Stimulated activated effector memory CD8-positive, alpha-beta T cell treated with anti-CD3 and anti-CD28 coated beads, Interleukin-12 subunit alpha, Interleukin-12 subunit beta, amount 100 ng/mL, for 72 hours (primary cell): Measurements from ENCODE around the gene CBLN3.

Experiments used
- ATAC-seq: fragments of 150-1000 bp; cut with Tn5 transposase; 2 replicates; pipeline ENCODE4 v1.10.0; 2021
- DNase-seq, 2 donors: peaks; one replicate each; pipeline ENCODE4 v3.0.0; 2021 to 2022; ENCODE audit warnings: low spot score in 2 of 2
- H3K27ac Mint-ChIP-seq: one replicate; pipeline ENCODE4 v1.8.0; 2022; ENCODE audit warnings: mild to moderate bottlenecking, mixed read lengths
- H3K36me3 Mint-ChIP-seq: one replicate; pipeline ENCODE4 v1.8.0; 2022; ENCODE audit warnings: mild to moderate bottlenecking, mixed read lengths
- H3K4me1 Mint-ChIP-seq: one replicate; pipeline ENCODE4 v1.8.0; 2022; ENCODE audit warnings: mixed read lengths
- H3K4me3 Mint-ChIP-seq: one replicate; pipeline ENCODE4 v1.8.0; 2022; ENCODE audit warnings: mild to moderate bottlenecking, mixed read lengths
- H3K9me3 Mint-ChIP-seq: one replicate; pipeline ENCODE4 v1.8.0; 2022; ENCODE audit warnings: mixed read lengths

Gene CBLN3

DNA sequence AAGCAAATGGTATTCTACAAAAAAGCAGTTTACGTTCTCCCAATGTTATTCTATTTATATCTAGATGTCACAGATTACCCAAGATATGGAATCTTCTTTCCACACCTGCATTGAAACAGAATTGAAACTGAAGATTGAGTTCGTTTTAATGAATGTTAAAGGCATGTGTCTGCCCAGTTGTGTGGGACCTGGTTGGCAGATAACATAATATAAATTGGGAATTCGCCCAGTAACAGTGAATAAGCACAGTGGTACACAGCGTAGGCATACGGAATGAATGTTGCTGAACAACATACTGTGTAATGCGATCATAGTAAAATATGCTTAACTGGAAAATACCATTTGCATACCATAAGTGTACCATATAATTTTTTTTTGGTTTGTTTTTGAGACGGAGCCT is 4.6 kb upstream of the CBLN3 start:
- DNase-seq (no peak), ATAC-seq (no peak)
- Mint-ChIP-seq H3K27ac (no peak overlapping the region), H3K36me3 (peaks cover 96% of the 10 kb centered on the region), H3K4me1 (peaks cover 72% of the 10 kb centered on the region), H3K4me3 (no peak overlapping the region), H3K9me3 (no peaks in the 10 kb centered on the region)

DNA sequence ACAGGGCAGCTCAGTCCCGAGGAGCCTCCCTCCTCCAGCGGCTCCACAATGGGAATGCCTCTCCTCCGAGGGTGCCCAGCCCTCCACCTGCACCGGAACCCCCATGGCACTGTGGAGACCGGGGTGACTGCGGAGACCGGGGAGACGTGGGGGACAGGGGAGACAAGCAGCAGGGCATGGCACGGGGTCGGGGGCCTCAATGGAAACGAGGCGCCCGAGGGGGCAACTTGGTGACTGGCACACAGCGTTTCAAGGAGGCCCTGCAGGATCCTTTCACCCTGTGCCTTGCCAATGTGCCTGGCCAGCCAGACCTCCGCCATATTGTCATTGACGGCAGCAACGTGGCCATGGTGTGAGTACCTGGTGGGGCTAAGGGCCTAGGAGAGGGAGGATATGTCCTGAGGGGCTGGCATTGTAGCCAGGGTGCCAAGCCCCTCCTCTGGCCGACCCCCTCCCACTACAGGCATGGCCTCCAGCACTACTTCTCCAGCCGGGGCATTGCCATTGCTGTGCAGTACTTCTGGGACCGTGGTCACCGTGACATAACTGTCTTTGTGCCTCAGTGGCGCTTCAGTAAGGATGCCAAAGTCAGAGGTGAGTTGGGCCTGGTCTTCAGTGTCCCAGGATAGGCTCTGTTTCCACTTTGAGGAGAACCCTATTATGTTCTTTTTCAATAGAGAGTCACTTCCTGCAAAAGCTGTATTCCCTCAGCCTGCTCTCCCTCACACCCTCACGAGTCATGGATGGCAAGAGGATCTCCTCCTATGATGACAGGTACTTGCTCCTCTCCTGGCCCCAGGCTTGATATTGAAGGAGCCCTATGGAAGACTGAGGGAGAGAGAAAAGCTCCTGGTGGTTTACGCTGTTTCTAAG is 3.0 kb upstream of the CBLN3 start:
- peak overlapping the region; percentile 88 for H3K4me3 Mint-ChIP-seq

DNA sequence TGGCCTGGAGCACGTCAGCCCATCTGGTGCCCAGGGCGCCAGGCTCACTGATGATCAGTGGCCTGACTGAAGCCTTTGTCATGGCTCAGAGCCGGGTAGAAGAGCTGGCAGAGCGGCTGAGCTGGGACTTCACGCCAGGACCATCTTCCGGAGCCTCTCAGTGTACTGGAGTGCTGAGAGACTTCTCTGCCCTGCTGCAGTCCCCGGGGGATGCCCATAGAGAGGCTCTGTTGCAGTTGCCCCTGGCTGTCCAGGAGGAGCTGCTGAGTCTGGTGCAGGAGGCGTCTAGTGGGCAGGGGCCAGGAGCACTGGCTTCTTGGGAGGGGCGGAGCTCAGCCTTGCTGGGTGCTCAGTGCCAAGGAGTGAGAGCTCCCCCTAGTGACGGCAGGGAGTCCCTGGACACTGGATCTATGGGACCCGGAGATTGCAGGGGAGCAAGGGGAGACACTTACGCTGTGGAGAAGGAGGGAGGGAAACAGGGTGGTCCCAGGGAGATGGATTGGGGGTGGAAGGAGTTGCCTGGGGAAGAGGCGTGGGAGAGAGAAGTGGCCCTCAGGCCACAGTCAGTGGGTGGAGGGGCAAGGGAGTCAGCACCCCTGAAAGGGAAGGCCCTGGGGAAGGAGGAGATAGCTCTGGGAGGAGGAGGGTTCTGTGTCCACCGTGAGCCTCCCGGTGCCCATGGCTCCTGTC is 2.2 kb upstream of the CBLN3 start:
- peak overlapping the region; percentile 88 for H3K4me3 Mint-ChIP-seq
- ATAC-seq (peak; percentile 70), DNase-seq (peak; percentile 88 to 94)
- H3K27ac Mint-ChIP-seq = peak overlapping the region; percentile 98
- no peaks in the 10 kb centered on the region for H3K9me3 Mint-ChIP-seq
- H3K4me1 Mint-ChIP-seq = peaks cover 59% of the 10 kb centered on the region
- H3K36me3 Mint-ChIP-seq = peaks cover 73% of the 10 kb centered on the region

More for the DNA sequence above, 3.0 kb upstream of the CBLN3 start:
- H3K27ac Mint-ChIP-seq = peak overlapping the region; percentile 98
- ATAC-seq (no peak), DNase-seq (peak in 1 of 2 donors; percentile 45)
- H3K36me3 Mint-ChIP-seq = peaks cover 80% of the 10 kb centered on the region
- H3K4me1 Mint-ChIP-seq = peaks cover 65% of the 10 kb centered on the region
- no peaks in the 10 kb centered on the region for H3K9me3 Mint-ChIP-seq

DNA sequence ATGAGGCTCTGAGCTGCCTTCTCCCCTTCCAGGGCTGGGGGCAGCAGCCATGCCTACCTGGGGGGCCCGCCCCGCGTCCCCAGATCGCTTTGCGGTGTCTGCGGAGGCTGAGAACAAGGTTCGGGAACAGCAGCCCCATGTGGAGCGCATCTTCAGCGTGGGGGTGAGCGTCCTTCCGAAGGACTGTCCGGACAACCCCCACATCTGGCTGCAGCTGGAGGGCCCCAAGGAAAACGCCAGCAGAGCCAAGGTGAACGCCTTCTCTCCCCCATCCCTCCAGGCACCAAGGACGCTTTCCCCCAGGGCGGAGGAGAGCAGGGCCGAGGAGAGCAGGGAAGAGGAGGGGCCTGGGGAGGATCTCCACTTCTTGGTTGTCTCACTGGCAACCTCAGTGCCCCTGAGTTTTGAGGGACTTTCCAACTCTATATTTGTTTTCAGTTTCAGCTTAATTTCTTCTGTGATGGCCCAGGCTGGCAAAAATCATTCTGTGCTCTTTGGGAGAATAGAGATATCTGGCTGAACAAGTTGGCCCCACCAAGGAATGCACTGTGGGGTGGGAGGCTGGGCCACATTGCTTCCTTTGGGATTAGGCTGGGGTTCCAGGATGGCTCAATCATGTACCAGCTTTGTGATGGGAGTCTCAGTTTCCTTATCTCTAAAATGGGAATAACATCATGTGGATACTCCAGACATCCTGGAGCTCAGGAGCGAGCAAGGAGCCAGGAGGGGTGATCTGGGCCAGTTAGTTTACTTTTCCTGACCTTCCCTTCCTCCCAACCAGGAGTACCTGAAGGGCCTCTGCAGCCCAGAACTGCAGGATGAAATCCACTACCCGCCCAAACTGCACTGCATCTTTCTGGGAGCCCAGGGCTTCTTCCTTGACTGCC is 1.5 kb upstream of the CBLN3 start:
- Mint-ChIP-seq H3K9me3 (no peaks in the 10 kb centered on the region), H3K36me3 (peaks cover 66% of the 10 kb centered on the region), H3K4me3 (peak overlapping the region; percentile 88), H3K4me1 (peaks cover 58% of the 10 kb centered on the region), H3K27ac (peak overlapping the region; percentile 98)
- ATAC-seq = peak; percentile 73
- DNase-seq = peak; percentile 58 to 85

DNA sequence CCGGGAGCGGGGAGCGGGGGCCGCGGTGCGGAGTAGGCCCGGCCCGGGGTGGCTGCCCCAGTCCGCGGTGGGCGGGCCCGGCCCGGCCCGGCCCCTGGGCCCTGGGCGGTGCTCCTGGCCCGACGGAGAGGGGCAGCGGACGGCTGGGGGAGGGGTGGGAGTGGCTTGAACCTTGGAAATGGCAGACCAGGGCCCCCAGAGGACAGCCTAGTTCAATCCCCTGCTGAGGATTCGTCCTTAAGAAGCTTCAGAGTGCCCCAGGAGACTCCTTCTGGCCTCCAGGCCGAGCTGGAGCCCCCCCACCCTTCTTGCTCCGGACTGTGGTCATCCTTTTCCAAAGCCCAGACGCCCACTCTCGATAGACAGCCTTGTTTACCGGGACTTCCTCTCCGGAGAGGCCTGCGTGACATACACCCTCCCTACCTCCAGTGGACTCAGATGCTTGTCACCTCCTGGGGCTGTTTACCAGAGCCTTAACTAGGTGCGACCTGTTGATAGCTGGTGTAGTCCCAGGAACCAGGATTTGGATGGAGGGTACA is 744 bp upstream of the CBLN3 start:
- Mint-ChIP-seq H3K27ac (peak overlapping the region; percentile 98), H3K9me3 (no peaks in the 10 kb centered on the region), H3K4me3 (peak overlapping the region; percentile 88), H3K36me3 (peaks cover 63% of the 10 kb centered on the region), H3K4me1 (peaks cover 58% of the 10 kb centered on the region)
- DNase-seq (peak; percentile 69 to 83), ATAC-seq (peak; percentile 78)

DNA sequence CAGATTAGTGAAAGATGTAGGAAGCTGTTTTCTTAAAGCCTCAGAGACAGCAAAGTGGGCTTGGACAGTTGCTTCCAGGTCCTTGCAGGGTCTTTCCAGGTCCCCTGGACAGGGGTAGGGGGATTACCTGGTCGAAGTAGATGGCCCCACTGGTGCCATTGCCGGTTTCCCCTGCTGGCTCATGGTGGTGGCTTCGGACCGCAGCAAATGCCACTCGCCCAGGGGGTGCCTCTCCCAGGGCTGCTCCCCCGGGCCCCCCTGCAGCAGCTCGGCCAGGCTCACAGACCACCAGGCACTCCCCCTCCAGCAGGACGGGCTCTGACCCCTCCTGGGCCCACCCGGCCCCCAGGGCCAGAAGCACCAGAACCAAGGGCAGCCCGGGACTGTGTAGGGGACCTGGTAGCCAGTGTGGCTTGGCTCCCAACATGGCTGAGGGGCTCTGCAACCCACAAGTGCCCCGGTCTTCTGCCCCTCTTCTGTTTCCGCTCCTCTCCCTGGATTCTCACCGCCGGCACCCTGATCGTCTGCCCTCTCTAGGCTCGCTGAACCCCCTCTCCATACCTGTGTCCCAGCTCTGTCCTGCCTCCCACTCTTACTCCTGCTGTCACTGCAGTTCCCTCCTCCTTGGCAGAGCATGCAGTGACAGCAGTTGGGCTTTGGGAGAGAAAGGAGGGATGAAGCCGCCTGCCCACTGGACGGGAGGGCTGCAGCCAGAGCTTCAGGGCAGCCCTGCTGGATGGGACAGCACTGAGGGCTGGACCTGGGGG is 657 bp downstream of the CBLN3 start:
- Mint-ChIP-seq H3K4me3 (peak overlapping the region; percentile 88), H3K36me3 (peaks cover 49% of the 10 kb centered on the region)

DNA sequence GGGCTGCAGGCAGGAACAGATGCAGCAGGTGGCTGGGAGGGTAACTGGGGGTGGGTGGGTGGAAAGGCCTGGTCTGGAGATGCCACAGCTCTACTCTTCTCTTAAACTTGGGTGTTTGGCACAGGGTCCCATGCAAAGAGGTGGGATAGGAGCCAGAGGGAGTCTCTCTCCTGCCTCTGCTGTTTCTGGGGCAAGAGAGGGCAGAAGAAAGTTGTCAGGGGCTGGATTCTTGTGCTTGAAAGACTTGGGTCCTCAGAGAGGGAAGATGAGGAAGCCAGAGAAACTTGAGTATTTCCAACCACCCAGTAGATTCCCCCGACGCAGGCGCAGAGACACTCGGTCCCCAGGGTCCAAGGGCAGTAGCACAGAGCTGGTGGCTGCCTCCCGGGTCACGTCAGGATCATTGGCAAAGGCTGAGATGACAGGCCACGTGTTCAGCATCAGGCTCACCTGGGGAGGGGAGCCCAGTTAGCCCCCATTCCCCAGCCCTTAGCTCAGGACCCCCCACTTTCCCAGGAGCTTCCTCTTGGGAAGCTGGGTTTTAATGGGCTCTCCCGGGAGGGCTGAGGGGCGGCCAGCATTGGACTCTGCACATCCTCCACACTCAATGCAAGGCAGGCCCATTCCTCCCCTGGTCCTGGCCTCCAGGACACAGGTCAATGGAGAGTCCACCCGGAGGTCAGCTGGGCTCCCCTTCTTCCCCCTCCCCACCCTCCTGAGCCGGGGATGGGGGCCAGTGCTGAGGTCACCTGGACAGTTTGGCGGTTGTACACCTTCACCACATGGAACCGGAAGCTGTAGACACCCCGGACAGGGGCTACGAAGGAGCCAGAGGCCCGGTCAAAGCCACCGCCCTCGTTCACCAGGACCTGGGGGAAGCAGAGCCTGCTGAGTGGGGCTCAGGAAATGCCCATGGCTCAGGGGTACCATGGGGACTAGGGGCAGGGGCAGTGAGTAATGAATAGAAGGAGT is 1.6 kb downstream of the CBLN3 start:
- Mint-ChIP-seq H3K36me3 (peaks cover 39% of the 10 kb centered on the region), H3K4me3 (peak overlapping the region; percentile 88), H3K9me3 (no peaks in the 10 kb centered on the region), H3K27ac (no peak overlapping the region), H3K4me1 (peaks cover 49% of the 10 kb centered on the region)
- DNase-seq (no peak), ATAC-seq (no peak)

More for the DNA sequence above, 657 bp downstream of the CBLN3 start:
- H3K4me1 Mint-ChIP-seq = peaks cover 54% of the 10 kb centered on the region
- no peak for ATAC-seq
- no peaks in the 10 kb centered on the region for H3K9me3 Mint-ChIP-seq
- DNase-seq = no peak
- H3K27ac Mint-ChIP-seq = peak overlapping the region; percentile 98

DNA sequence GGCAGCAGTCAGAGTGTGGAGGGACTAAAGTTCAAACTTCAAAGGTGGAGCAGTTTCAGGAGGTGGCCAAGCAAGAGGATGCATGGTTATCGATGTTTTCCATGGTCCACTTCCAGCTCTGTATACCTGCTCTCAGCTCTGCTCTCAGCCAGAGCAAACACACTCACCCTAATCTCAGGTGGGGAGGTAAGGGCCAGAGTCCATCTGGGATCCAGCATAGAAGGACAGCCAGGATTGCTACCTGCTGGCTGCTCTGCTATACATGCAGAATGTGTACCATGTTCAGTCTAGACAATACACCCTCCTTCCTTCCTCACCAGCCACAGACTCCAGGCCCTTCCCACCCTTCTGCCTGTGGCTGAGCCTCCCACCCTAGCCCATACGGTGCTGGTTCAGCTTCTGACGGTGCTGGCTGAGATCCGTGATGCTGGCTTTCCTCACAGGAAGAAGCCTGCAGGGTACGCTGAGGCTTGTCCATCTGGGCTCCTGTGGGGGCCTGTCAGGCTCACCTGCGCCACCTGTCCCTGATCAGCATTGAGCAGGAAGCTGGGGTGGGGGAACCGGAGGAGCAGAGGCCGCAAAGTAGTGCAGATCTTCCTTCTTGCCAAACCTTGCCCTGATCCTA is 2.4 kb downstream of the CBLN3 start:
- H3K4me1 Mint-ChIP-seq = peaks cover 46% of the 10 kb centered on the region
- peaks cover 31% of the 10 kb centered on the region for H3K36me3 Mint-ChIP-seq
- peak overlapping the region; percentile 84 for H3K27ac Mint-ChIP-seq
- H3K4me3 Mint-ChIP-seq = no peak overlapping the region
- H3K9me3 Mint-ChIP-seq = no peaks in the 10 kb centered on the region
- ATAC-seq (no peak), DNase-seq (no peak)

DNA sequence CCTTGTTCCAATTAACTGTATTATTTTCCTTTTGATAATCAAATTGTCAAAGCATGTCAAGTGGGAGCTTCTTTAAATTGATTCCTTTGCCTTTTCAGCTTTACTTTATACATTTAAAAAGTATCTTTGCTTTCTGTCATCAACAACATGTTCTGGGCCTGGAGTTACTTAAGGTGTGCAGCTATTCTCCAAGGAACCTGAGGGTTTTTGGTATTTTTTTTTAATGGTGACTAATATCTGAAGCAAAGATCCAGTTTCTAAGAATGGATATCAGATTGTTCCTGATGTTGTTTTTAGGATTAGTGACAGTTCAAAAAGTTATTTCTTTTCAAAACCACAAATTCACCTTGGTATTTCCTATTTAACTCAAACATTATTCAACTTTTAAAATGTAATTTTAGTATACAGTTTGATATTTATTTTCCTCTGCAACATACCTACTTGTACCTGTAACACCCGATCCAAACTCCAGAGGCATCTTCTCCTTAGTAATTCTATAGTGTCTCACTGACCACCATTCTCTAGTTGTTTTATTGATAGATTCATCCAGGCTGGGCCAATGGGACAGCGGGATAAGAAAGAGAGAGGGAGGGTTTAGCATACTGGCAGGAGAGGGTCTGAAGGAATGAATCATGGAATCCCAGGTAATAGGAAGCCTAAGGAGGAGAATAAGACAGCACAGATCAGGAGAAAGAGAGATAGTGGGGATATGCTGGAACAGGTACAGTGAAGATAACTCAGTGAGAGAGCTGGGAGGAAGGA is 3.1 kb downstream of the CBLN3 start:
- Mint-ChIP-seq H3K9me3 (no peaks in the 10 kb centered on the region), H3K4me1 (peaks cover 39% of the 10 kb centered on the region), H3K36me3 (peaks cover 24% of the 10 kb centered on the region), H3K27ac (peak overlapping the region; percentile 84), H3K4me3 (peak overlapping the region; percentile 5)
- ATAC-seq (no peak), DNase-seq (no peak)

DNA sequence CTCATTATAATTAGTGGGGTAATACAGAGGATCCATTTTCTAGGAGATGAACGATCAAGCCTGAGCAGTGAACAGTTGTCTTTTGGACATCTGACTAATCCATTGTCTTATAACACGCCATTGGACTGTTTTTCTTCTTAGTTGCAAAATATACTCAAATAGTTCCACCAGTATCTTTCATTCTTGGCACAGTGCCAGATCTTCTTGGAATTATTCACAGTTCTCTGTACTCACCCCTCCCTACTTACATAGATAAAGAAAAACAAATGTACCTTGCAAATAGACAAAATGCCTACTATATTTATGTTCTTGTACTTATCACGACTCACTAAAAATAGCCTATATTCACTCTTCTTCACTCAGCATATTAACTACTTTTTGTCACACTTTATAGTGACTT is 3.8 kb downstream of the CBLN3 start:
- H3K4me1 Mint-ChIP-seq = peaks cover 33% of the 10 kb centered on the region
- peak overlapping the region; percentile 84 for H3K27ac Mint-ChIP-seq
- DNase-seq = no peak
- no peaks in the 10 kb centered on the region for H3K9me3 Mint-ChIP-seq
- H3K4me3 Mint-ChIP-seq = peak overlapping the region; percentile 5
- ATAC-seq = peak; percentile 7
- peaks cover 18% of the 10 kb centered on the region for H3K36me3 Mint-ChIP-seq

DNA sequence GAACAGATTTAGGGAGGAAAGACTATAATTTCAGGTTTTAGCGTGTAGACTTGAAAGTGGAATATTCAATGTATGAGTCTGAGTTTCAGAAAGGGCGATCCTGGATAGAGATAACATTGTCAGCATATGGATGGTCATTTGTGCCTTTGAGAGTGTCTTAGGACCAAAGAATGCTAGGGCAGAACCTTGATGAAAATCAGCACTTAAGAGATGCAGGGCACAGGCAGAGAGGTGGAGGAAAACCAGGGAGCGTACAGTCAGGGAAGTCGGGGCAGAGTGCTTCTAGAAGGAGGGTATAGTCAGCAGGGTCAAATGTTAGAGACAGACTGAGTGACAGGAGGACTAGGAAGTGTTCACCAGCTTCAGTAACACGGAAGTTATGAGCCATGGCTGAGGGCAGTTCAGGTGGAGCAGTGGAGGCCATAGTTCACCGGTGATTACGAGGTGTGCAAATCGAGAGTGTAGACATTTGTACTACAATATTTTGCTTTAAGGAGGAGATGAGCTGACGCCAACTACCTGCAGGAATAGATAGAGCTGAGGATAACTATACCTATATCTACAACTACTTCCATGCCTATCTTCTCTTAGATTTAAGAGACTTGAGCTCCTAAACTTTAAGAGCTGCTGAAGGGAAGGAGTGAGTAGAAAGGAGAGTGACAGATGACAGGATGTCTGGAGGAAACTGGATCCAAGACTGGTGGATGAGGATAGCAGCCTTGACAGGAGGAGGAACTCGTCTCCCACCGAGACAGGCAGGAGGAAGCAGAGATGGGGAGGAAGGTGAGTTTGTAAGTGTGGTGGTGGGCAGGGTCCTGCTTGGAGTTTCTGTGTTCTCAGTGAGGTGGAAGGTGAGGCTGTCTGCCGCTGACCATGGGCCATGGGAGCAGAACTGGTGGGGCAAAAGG is 6.5 kb downstream of the CBLN3 start:
- Mint-ChIP-seq H3K36me3 (peaks cover 5% of the 10 kb centered on the region), H3K4me3 (no peak overlapping the region), H3K27ac (no peak overlapping the region), H3K9me3 (no peaks in the 10 kb centered on the region), H3K4me1 (peaks cover 20% of the 10 kb centered on the region)
- ATAC-seq (no peak), DNase-seq (no peak)

DNA sequence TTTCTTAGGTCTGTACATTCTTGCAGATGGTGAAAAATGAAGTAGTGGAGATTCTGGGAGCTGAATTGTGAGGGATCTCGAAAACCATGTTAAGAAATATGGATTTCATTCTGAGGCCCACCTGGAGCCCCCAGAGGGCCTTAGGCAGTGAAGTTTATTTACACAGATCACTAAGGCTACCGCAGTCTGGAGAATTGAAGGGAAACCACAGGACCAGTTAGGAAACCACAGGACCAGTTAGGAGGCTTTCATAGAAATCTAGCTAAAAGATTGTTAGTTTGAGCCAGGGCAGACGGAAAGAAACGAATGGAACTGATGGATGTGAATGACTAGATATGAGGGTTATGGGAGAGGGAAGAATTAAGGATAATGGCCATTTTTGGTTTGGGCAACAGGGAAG is 7.2 kb downstream of the CBLN3 start:
- no peak overlapping the region for H3K27ac Mint-ChIP-seq
- ATAC-seq (no peak), DNase-seq (no peak)
- no peaks in the 10 kb centered on the region for H3K9me3 Mint-ChIP-seq
- no peak overlapping the region for H3K4me3 Mint-ChIP-seq
- H3K4me1 Mint-ChIP-seq = peaks cover 20% of the 10 kb centered on the region
- peaks cover 5% of the 10 kb centered on the region for H3K36me3 Mint-ChIP-seq
